ENCODE measurements around the gene SLC6A9. TPM values are rescaled to one million over a fixed set of nuclear protein-coding genes. Genes with fewer than 3 reads are reported as not detected.

The SLC6A9 gene
- total RNA-seq, 1 donor from 2014 or later = 22.8 TPM

- H3K4me1 Mint-ChIP-seq = peaks cover 15% of the 10 kb centered on the region
- H3K4me3 Mint-ChIP-seq = peak overlapping the region; percentile 90
- no peaks in the 10 kb centered on the region for H3K9me3 Mint-ChIP-seq
- no peaks in the 10 kb centered on the region for H3K36me3 Mint-ChIP-seq (ENCODE audit: low read depth)
- no peak for DNase-seq (ENCODE audit: low read depth, low spot score)
- H3K27ac Mint-ChIP-seq (ENCODE audit: unreplicated experiment) = no peak overlapping the region
- TF ChIP-seq CTCF (conservative IDR thresholded peaks at IDR 0.05) = no peak
- peaks cover 4% of the 10 kb centered on the region for H3K27me3 Mint-ChIP-seq (ENCODE audit: low read depth)
Observed at GRCh38 chr1:43990271-43991199, 40.7 kb downstream of the SLC6A9 start.

GRCh38 chr1:43987159-43987902, 43.9 kb downstream of the SLC6A9 start:
- Mint-ChIP-seq H3K9me3 (no peaks in the 10 kb centered on the region), H3K27me3 (ENCODE audit: low read depth) (no peaks in the 10 kb centered on the region), H3K36me3 (ENCODE audit: low read depth) (peaks cover 4% of the 10 kb centered on the region), H3K4me3 (peak overlapping the region; percentile 49), H3K4me1 (peaks cover 16% of the 10 kb centered on the region), H3K27ac (ENCODE audit: unreplicated experiment) (no peak overlapping the region)
- TF ChIP-seq CTCF (conservative IDR thresholded peaks at IDR 0.05) = no peak
- DNase-seq (ENCODE audit: low read depth, low spot score) = no peak

GRCh38 chr1:43986712-43987111, 44.5 kb downstream of the SLC6A9 start:
- TF ChIP-seq CTCF (conservative IDR thresholded peaks at IDR 0.05) = no peak
- DNase-seq (ENCODE audit: low read depth, low spot score) = no peak
- peaks cover 16% of the 10 kb centered on the region for H3K4me1 Mint-ChIP-seq
- H3K36me3 Mint-ChIP-seq (ENCODE audit: low read depth) = peaks cover 4% of the 10 kb centered on the region
- H3K27ac Mint-ChIP-seq (ENCODE audit: unreplicated experiment) = no peak overlapping the region
- H3K9me3 Mint-ChIP-seq = no peaks in the 10 kb centered on the region
- no peaks in the 10 kb centered on the region for H3K27me3 Mint-ChIP-seq (ENCODE audit: low read depth)
- H3K4me3 Mint-ChIP-seq = peak overlapping the region; percentile 19

GRCh38 chr1:43985984-43986595, 45.2 kb downstream of the SLC6A9 start:
- peaks cover 11% of the 10 kb centered on the region for H3K4me1 Mint-ChIP-seq
- no peak overlapping the region for H3K27ac Mint-ChIP-seq (ENCODE audit: unreplicated experiment)
- TF ChIP-seq CTCF (conservative IDR thresholded peaks at IDR 0.05) = no peak
- H3K9me3 Mint-ChIP-seq = no peaks in the 10 kb centered on the region
- no peak for DNase-seq (ENCODE audit: low read depth, low spot score)
- peaks cover 4% of the 10 kb centered on the region for H3K36me3 Mint-ChIP-seq (ENCODE audit: low read depth)
- H3K4me3 Mint-ChIP-seq = peak overlapping the region; percentile 31
- H3K27me3 Mint-ChIP-seq (ENCODE audit: low read depth) = no peaks in the 10 kb centered on the region

GRCh38 chr1:43984855-43985254, 46.4 kb downstream of the SLC6A9 start:
- TF ChIP-seq CTCF (conservative IDR thresholded peaks at IDR 0.05) = no peak
- H3K4me3 Mint-ChIP-seq = no peak overlapping the region
- H3K36me3 Mint-ChIP-seq (ENCODE audit: low read depth) = peaks cover 8% of the 10 kb centered on the region
- H3K9me3 Mint-ChIP-seq = no peaks in the 10 kb centered on the region
- H3K4me1 Mint-ChIP-seq = peaks cover 20% of the 10 kb centered on the region
- H3K27me3 Mint-ChIP-seq (ENCODE audit: low read depth) = no peaks in the 10 kb centered on the region
- H3K27ac Mint-ChIP-seq (ENCODE audit: unreplicated experiment) = no peak overlapping the region
- DNase-seq (ENCODE audit: low read depth, low spot score) = no peak

All from neural crest cell (in vitro differentiated cells).